DOHH2 (cell line): ENCODE data around the gene TLX3.

Source experiments
- H3F3A ChIP-seq: fragments of 200-600 bp; sonication (generic), shearing (Covaris generic); 2 replicates; pipeline ENCODE4 v1.6.0; 2016; ENCODE audit warnings: antibody characterized with exemption, mild to moderate bottlenecking; ENCODE audit not compliant: control insufficient read depth, insufficient read depth
- H3K27ac ChIP-seq: fragments of 200-600 bp; sonication (generic); 2 replicates; pipeline ENCODE4 v1.5.1; 2014; ENCODE audit warnings: low read depth, mild to moderate bottlenecking, low read length, moderate library complexity
- H3K27me3 ChIP-seq: fragments of 200-600 bp; sonication (generic); 2 replicates; pipeline ENCODE4 v1.6.1; 2014; ENCODE audit warnings: mild to moderate bottlenecking, low read length, mixed read lengths; ENCODE audit not compliant: control insufficient read depth
- H3K36me3 ChIP-seq: fragments of 200-600 bp; sonication (generic); 2 replicates; pipeline ENCODE4 v1.6.1; 2014; ENCODE audit warnings: mild to moderate bottlenecking, low read length, moderate library complexity, mixed read lengths; ENCODE audit not compliant: control insufficient read depth
- H3K4me1 ChIP-seq: fragments of 200-600 bp; sonication (generic); 2 replicates; pipeline ENCODE4 v1.6.1; 2014; ENCODE audit warnings: mild to moderate bottlenecking, low read length, mixed read lengths; ENCODE audit not compliant: control insufficient read depth
- H3K4me2 ChIP-seq: fragments of 200-600 bp; sonication (generic); 2 replicates; pipeline ENCODE4 v1.6.0; 2014; ENCODE audit warnings: mild to moderate bottlenecking, low read length, moderate library complexity
- H3K4me3 ChIP-seq: fragments of 200-600 bp; sonication (generic); 2 replicates; pipeline ENCODE4 v1.5.1; 2014; ENCODE audit warnings: mild to moderate bottlenecking, low read length, mixed read lengths
- H3K79me2 ChIP-seq: fragments of 200-600 bp; sonication (generic); 2 replicates; pipeline ENCODE4 v1.6.1; 2014; ENCODE audit warnings: mild to moderate bottlenecking, low read length, mixed read lengths; ENCODE audit not compliant: control insufficient read depth
- H3K9me2 ChIP-seq: fragments of 200-600 bp; sonication (generic); replicated peaks from 2 replicates; pipeline ENCODE4 v1.6.1; 2014; ENCODE audit warnings: mild to moderate bottlenecking, low read length, mixed read lengths; ENCODE audit not compliant: control insufficient read depth
- H3K9me3 ChIP-seq: fragments of 200-600 bp; sonication (generic); 2 replicates; pipeline ENCODE4 v1.6.1; 2014; ENCODE audit warnings: antibody characterized with exemption, low read length, mixed read lengths; ENCODE audit not compliant: control insufficient read depth, insufficient read depth
- H4K20me1 ChIP-seq: fragments of 200-600 bp; sonication (generic); 2 replicates; pipeline ENCODE4 v1.6.0; 2014; ENCODE audit warnings: low read depth, mild to moderate bottlenecking, antibody characterized with exemption, low read length, moderate library complexity; ENCODE audit not compliant: control insufficient read depth, insufficient read depth
- CTCF ChIP-seq: fragments of 200-600 bp; sonication (generic); IDR thresholded peaks from one replicate; pipeline ENCODE4 v1.5.1; 2014; ENCODE audit warnings: antibody characterized with exemption, mild to moderate bottlenecking, low read depth, low read length; ENCODE audit not compliant: poor library complexity, severe bottlenecking
- EZH2phosphoT487 ChIP-seq: fragments of 200-600 bp; sonication (generic); IDR thresholded peaks from 2 replicates; pipeline ENCODE4 v1.6.1; 2017; ENCODE audit warnings: borderline replicate concordance, mild to moderate bottlenecking, antibody characterized with exemption, low read length, moderate library complexity, mixed read lengths

Gene TLX3

GRCh38 chr5:171340042-171340441, 31.0 kb downstream of the TLX3 start:
- TF ChIP-seq CTCF: no peak
- TF ChIP-seq EZH2phosphoT487: no peak

GRCh38 chr5:171340491-171340890, 31.4 kb downstream of the TLX3 start:
- Histone ChIP-seq H3K27ac (no peak overlapping the region), H3K36me3 (no peaks in the 10 kb centered on the region), H3K4me1 (no peaks in the 10 kb centered on the region), H3F3A (no peaks in the 10 kb centered on the region), H3K4me2 (no peak overlapping the region), H3K79me2 (no peaks in the 10 kb centered on the region), H3K9me3 (no peaks in the 10 kb centered on the region), H3K9me2 (no peaks in the 10 kb centered on the region), H4K20me1 (no peaks in the 10 kb centered on the region), H3K27me3 (no peaks in the 10 kb centered on the region; the same call in 1 of the 2 replicates), H3K4me3 (no peak overlapping the region)
- no peak for TF ChIP-seq EZH2phosphoT487
- TF ChIP-seq CTCF: no peak

More at GRCh38 chr5:171340042-171340441, 31.0 kb downstream of the TLX3 start:
- Histone ChIP-seq H3K4me1 (no peaks in the 10 kb centered on the region), H3K79me2 (no peaks in the 10 kb centered on the region), H3K9me2 (no peaks in the 10 kb centered on the region), H3K27ac (no peak overlapping the region), H3K4me3 (no peak overlapping the region), H4K20me1 (no peaks in the 10 kb centered on the region), H3K9me3 (no peaks in the 10 kb centered on the region), H3K36me3 (no peaks in the 10 kb centered on the region), H3K4me2 (no peak overlapping the region), H3F3A (no peaks in the 10 kb centered on the region), H3K27me3 (no peaks in the 10 kb centered on the region; the same call in 1 of the 2 replicates)

- H3K79me2 ChIP-seq: no peaks in the 10 kb centered on the region
These were observed 33.5 kb downstream of the TLX3 start for GRCh38 chr5:171342362-171343111.

More at GRCh38 chr5:171342362-171343111, 33.5 kb downstream of the TLX3 start:
- no peaks in the 10 kb centered on the region for H3K36me3 ChIP-seq
- H3K4me2 ChIP-seq: no peak overlapping the region
- no peaks in the 10 kb centered on the region for H3K4me1 ChIP-seq
- H3K27ac ChIP-seq: no peak overlapping the region
- H3K27me3 ChIP-seq: no peaks in the 10 kb centered on the region
- H4K20me1 ChIP-seq: no peaks in the 10 kb centered on the region
- H3K4me3 ChIP-seq: no peak overlapping the region
- H3K9me3 ChIP-seq: no peaks in the 10 kb centered on the region
- H3F3A ChIP-seq: no peaks in the 10 kb centered on the region
- no peaks in the 10 kb centered on the region for H3K9me2 ChIP-seq
- no peak for TF ChIP-seq EZH2phosphoT487
- peak; percentile 77 for TF ChIP-seq CTCF
